ENCODE data around the gene ADAMTS18.

- TF ChIP-seq EZH2 (IDR thresholded peaks at IDR 0.05; ENCODE audit: low read length, missing control alignments) = no peak
- TF ChIP-seq CTCF (conservative IDR thresholded peaks at IDR 0.05 in 1 of 2, IDR thresholded peaks at IDR 0.05 in 1 of 2; ENCODE audit: low read depth in 1 of 2, low read length in 2 of 2) = no peak
These were observed 110.1 kb downstream of the ADAMTS18 start for GRCh38 chr16:77324729-77325128.
